K562 (cell line): Measurements from ENCODE around the gene QRICH1. TPM values are rescaled to one million over a fixed set of nuclear protein-coding genes. Genes with fewer than 3 reads are reported as not detected.

Experiments used
- ATAC-seq: fragments of 200-7000 bp; cut with Tn5 transposase; 3 replicates; pipeline ENCODE4 v1.9.1; 2020; ENCODE audit warnings: moderate library complexity
- BruUV-seq: library from RNA; stranded (reverse); fragments of 400-500 nt; replicated peaks from 2 replicates; lab custom pipeline; 2021; lab: Mats Ljungman, UMichigan
- CTCF ChIA-PET: fragments of 300-600 bp; formaldehyde crosslinking; extraction: SDS; loops from one replicate; lab custom pipeline; 2021; ENCODE audit warnings: low intra/inter-chr PET ratio; lab: Yijun Ruan, JAX
- POLR2A ChIA-PET: fragments of 300-600, 350-650 bp; sonication (Branson Sonifier 250); formaldehyde crosslinking; extraction: SDS; loops from one replicate; lab custom pipeline; 2021; ENCODE audit warnings: antibody characterized with exemption, inconsistent platforms; lab: Yijun Ruan, JAX
- DNase-seq, 4 experiments: peaks; one replicate each; pipeline versions ENCODE4 v3.0.0 to v3.0.0-alpha.2; 2011 to 2018; ENCODE audit warnings: low spot score in 3 of 4, mixed read lengths in 3 of 4; ENCODE audit errors: extremely low read depth in 1 of 4
- FAIRE-seq: peaks from 2 replicates; lab custom pipeline; 2011; peaks lifted over from hg19 to GRCh38; lab: Jason Lieb, UNC
- H2AFZ ChIP-seq: 2 replicates; pipeline ENCODE4 v1.6.0; 2011; ENCODE audit warnings: low read depth, low read length, control low read depth, inconsistent platforms
- H3K27ac ChIP-seq: fragments of 200-600 bp; 3 replicates; pipeline ENCODE4 v1.8.0; 2011; ENCODE audit warnings: low read depth, mild to moderate bottlenecking, control low read depth, inconsistent platforms, low read length, moderate library complexity, mixed read lengths; ENCODE audit errors: extremely low read depth
- H3K27me3 ChIP-seq, 2 experiments: fragments of 300-600 bp in 1 of 2; 2 replicates in 1 of 2; 3 replicates in 1 of 2; pipeline versions ENCODE4 v1.6.0 to v1.8.0; 2011; ENCODE audit warnings: inconsistent platforms in 2 of 2, low read length in 2 of 2, mild to moderate bottlenecking in 1 of 2, mixed read lengths in 1 of 2, moderate library complexity in 1 of 2; ENCODE audit not compliant: control insufficient read depth in 2 of 2, insufficient read depth in 2 of 2
- H3K36me3 ChIP-seq: fragments of 300-600 bp; 3 replicates; pipeline ENCODE4 v1.8.0; 2011; ENCODE audit warnings: mild to moderate bottlenecking, low read length, inconsistent platforms; ENCODE audit not compliant: control insufficient read depth, insufficient read depth
- H3K4me1 ChIP-seq, 2 experiments: fragments of 200-600 bp in 1 of 2; replicated peaks in 1 of 2; 2 replicates in 1 of 2; 3 replicates in 1 of 2; pipeline versions ENCODE4 v1.5.1 to v1.8.0; 2011; ENCODE audit warnings: inconsistent platforms in 2 of 2, low read length in 2 of 2, mild to moderate bottlenecking in 1 of 2, mixed read lengths in 1 of 2, moderate library complexity in 1 of 2; ENCODE audit not compliant: control insufficient read depth in 2 of 2, insufficient read depth in 2 of 2
- H3K4me2 ChIP-seq: 2 replicates; pipeline ENCODE4 v1.6.1; 2011; ENCODE audit warnings: low read length, control low read depth, inconsistent platforms, mixed read lengths; ENCODE audit not compliant: insufficient read depth
- H3K4me3 ChIP-seq: fragments of 200-600 bp; sonication (generic), shearing (Covaris generic); 2 replicates; pipeline ENCODE4 v1.5.1; 2016; ENCODE audit warnings: control low read depth, inconsistent platforms
- H3K79me2 ChIP-seq: fragments of 200-600 bp; 3 replicates; pipeline ENCODE4 v1.8.0; 2011; ENCODE audit warnings: low read length, inconsistent platforms; ENCODE audit not compliant: control insufficient read depth, insufficient read depth
- H3K9ac ChIP-seq, 2 experiments: 2 replicates each; pipeline versions ENCODE4 v1.6.0 to v1.6.1; 2011; ENCODE audit warnings: low read depth in 2 of 2, low read length in 2 of 2, control low read depth in 1 of 2, inconsistent platforms in 1 of 2, mild to moderate bottlenecking in 1 of 2, mixed read lengths in 1 of 2; ENCODE audit not compliant: insufficient read depth in 1 of 2
- H3K9me1 ChIP-seq: one replicate; pipeline ENCODE4 v1.6.0; 2011; ENCODE audit warnings: inconsistent platforms, mild to moderate bottlenecking, low read length, moderate library complexity; ENCODE audit not compliant: control insufficient read depth, insufficient read depth
- H3K9me3 ChIP-seq: replicated peaks from 2 replicates; pipeline ENCODE4 v1.5.1; 2011; ENCODE audit warnings: low read depth, low read length, inconsistent platforms; ENCODE audit not compliant: control insufficient read depth, insufficient read depth
- H4K20me1 ChIP-seq: replicated peaks from 2 replicates; pipeline ENCODE4 v1.6.1; 2011; ENCODE audit warnings: low read length, inconsistent platforms, mixed read lengths; ENCODE audit not compliant: control insufficient read depth, insufficient read depth
- NCOA2 ChIP-seq, 2 experiments: fragments of 450-650 bp; IDR thresholded peaks; 2 replicates each; pipeline ENCODE4 v1.6.1; 2018; ENCODE audit warnings: mild to moderate bottlenecking in 2 of 2, moderate library complexity in 1 of 2; ENCODE audit not compliant: partially characterized antibody in 2 of 2
- NFIC ChIP-seq: fragments of 450-650 bp; IDR thresholded peaks from 2 replicates; pipeline ENCODE4 v1.6.1; 2017; ENCODE audit warnings: mild to moderate bottlenecking, inconsistent platforms
- NFIX ChIP-seq: fragments of 250-450 bp; sonication (Bioruptor Pico); IDR thresholded peaks from 2 replicates; pipeline ENCODE4 v1.4.0; 2020; ENCODE audit warnings: low read depth, mild to moderate bottlenecking, moderate library complexity
- TOE1 ChIP-seq, 2 experiments: fragments of 450-650 bp in 1 of 2; sonication (generic) in 1 of 2; formaldehyde crosslinking in 1 of 2; IDR thresholded peaks; 2 replicates each; pipeline versions ENCODE4 v1.7.1 to v1.8.0; 2016 to 2022; ENCODE audit warnings: borderline replicate concordance in 2 of 2, mild to moderate bottlenecking in 2 of 2, antibody characterized with exemption in 1 of 2, inconsistent platforms in 1 of 2, low read depth in 1 of 2, missing genetic modification reagents in 1 of 2, moderate library complexity in 1 of 2
- ZNF347 ChIP-seq: fragments of 450-650 bp; formaldehyde crosslinking; IDR thresholded peaks from 2 replicates; pipeline ENCODE4 v1.4.0; 2020; ENCODE audit warnings: low read depth, mild to moderate bottlenecking, moderate library complexity
- WGBS: fragments of 100-300 bp; shearing (Covaris generic); methylation state at CpG from one replicate; pipeline ENCODE4 v1.1.6; 2016; ENCODE audit warnings: low coverage, mixed read lengths; ENCODE audit not compliant: insufficient coverage; ENCODE audit errors: missing lambda C conversion rate; 5-methylcytosine and 5-hydroxymethylcytosine counted together
- in situ Hi-C: fragments of 300-500 bp; cut with MboI; formaldehyde crosslinking; loops from 4 replicates; pipeline ENCODE4 v1.15.0; 2018; ENCODE audit warnings: inconsistent platforms, mixed read lengths
- intact Hi-C: fragments of 100-400 bp; cut with micrococcal nuclease; formaldehyde crosslinking; loops from 2 replicates; pipeline ENCODE4 v1.14.2; 2022
- polyA plus RNA-seq, 8 experiments: library from polyadenylated mRNA; depleted of rRNA in 4 of 8; stranded (reverse) in 5 of 8; unstranded in 3 of 8; fragments of >200 nt; fragmentation: Nextera tagmentation in 2 of 8; fragmentation: Illumina TruSeq in 1 of 8; extraction: Ambion mirVana in 2 of 8; extraction: Trizol in 1 of 8; gene quantifications; 2 replicates each; pipeline versions ENCODE4 v1.2.1 to v1.2.3, GENCODE V29; 2011 to 2014; ENCODE audit warnings: inconsistent platforms in 1 of 8, missing spikeins in 1 of 8
- total RNA-seq, 7 experiments: library from RNA; depleted of rRNA in 6 of 7; stranded (reverse); fragments of >200 nt in 6 of 7; fragmentation: Illumina TruSeq in 2 of 7; extraction: Trizol in 2 of 7; gene quantifications; 2 replicates each; pipeline versions ENCODE4 v1.2.1 to v1.2.3, GENCODE V29; 2011 to 2021; ENCODE audit warnings: low replicate concordance in 1 of 7
- TF ChIP-seq, protein P1 (sequence below): fragments of 450-650 bp; IDR thresholded peaks from 2 replicates; pipeline ENCODE4 v1.6.1; 2018; ENCODE audit warnings: mild to moderate bottlenecking, low read depth; ENCODE audit not compliant: partially characterized antibody

The QRICH1 gene
- total and polyA plus RNA-seq, 9 of the 15 experiments (the other 6 are each of a cell fraction or from before 2014, with no cell fraction given), result 20.1 to 99.2 (median 56.7) TPM

- no peak overlapping the region for H3K4me2 ChIP-seq
- H3K4me1 ChIP-seq, result peaks cover 19 to 43% of the 10 kb centered on the region in 2 experiments; a peak in 4 of 5 replicates
- WGBS, result 75% methylated on average over 14 of the region's 16 CpGs
- no peak overlapping the region for H3K27ac ChIP-seq
- intact Hi-C loops, result loop anchor here (5.0 kb wide), 1 partner anchor 87 kb away; the partner anchor contains the start of gene ARIH2
- no peaks in the 10 kb centered on the region for H3K27me3 ChIP-seq
- no peak for TF ChIP-seq ZNF347 (CRISPR knock-in tag)
- peak; percentile 93 for TF ChIP-seq NFIC
- TF ChIP-seq, protein P1, sequence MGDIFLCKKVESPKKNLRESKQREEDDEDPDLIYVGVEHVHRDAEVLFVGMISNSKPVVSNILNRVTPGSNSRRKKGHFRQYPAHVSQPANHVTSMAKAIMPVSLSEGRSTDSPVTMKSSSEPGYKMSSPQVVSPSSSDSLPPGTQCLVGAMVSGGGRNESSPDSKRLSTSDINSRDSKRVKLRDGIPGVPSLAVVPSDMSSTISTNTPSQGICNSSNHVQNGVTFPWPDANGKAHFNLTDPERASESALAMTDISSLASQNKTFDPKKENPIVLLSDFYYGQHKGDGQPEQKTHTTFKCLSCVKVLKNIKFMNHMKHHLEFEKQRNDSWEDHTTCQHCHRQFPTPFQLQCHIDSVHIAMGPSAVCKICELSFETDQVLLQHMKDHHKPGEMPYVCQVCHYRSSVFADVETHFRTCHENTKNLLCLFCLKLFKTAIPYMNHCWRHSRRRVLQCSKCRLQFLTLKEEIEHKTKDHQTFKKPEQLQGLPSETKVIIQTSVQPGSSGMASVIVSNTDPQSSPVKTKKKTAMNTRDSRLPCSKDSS, result no peak
- no peak for TF ChIP-seq NCOA2 (IDR thresholded peaks at IDR 0.05; ENCODE audit: partially characterized antibody in 2 of 2)
- 0 out of 2 replicates have a peak, but pooled peaks have one; percentile 7 for TF ChIP-seq NFIX
- no peak for TF ChIP-seq TOE1 (IDR thresholded peaks at IDR 0.05; ENCODE audit: borderline replicate concordance)
- no peak for TF ChIP-seq TOE1 (CRISPR knock-in tag; IDR thresholded peaks at IDR 0.05; ENCODE audit: borderline replicate concordance, low read depth)
- H3K36me3 ChIP-seq, result peaks cover 7% of the 10 kb centered on the region; the same call in 2 of the 3 replicates
- ChIA-PET POLR2A (interaction anchor here (0.6 to 0.7 kb wide), 3 partner anchors 10 to 22 kb away, joined by 3 read pairs; no protein-coding TSS in a partner anchor), CTCF (no interaction called here)
- H3K9ac ChIP-seq, result peak overlapping the region in 1 of 2 experiments; percentile 99; a peak in 1 of 4 replicates
- ATAC-seq, result no peak
- in situ Hi-C loops, result no loop called here
- BruUV-seq, result no TSS peak
- no peaks in the 10 kb centered on the region for H3K9me3 ChIP-seq
- peak in 1 of 4 experiments; percentile 28 for DNase-seq
- H3K79me2 ChIP-seq, result peaks cover 27% of the 10 kb centered on the region
- no peaks in the 10 kb centered on the region for H3K9me1 ChIP-seq
- H4K20me1 ChIP-seq, result peaks cover 8% of the 10 kb centered on the region
- FAIRE-seq, result no peak
- H2AFZ ChIP-seq, result no peak overlapping the region
- H3K4me3 ChIP-seq, result no peak overlapping the region
Observed at GRCh38 chr3:49004352-49005302, 89.2 kb downstream of the QRICH1 start.
